A549 (cell line): ENCODE data around the gene LINC01488. TPM values are rescaled to one million over a fixed set of nuclear protein-coding genes. Genes with fewer than 3 reads are reported as not detected.

Experiments used
- ATAC-seq, 2 experiments: fragments of 200-7000 bp in 1 of 2; fragments of >200 bp in 1 of 2; cut with Nextera tagmentation in 1 of 2; cut with Tn5 transposase in 1 of 2; 3 replicates each; pipeline versions ENCODE4 v1.8.0 to v1.9.1; 2018 to 2020; ENCODE audit warnings: mild to moderate bottlenecking in 1 of 2, moderate library complexity in 1 of 2
- CTCF ChIA-PET: fragments of 300-600 bp; sonication (Branson Sonifier 250); formaldehyde crosslinking; extraction: SDS; loops from one replicate; lab custom pipeline; 2021; ENCODE audit warnings: antibody characterized with exemption, inconsistent platforms; lab: Yijun Ruan, JAX
- POLR2A ChIA-PET: fragments of 350-600 bp; formaldehyde crosslinking; extraction: SDS; loops from one replicate; lab custom pipeline; 2021; ENCODE audit warnings: antibody characterized with exemption, inconsistent platforms; lab: Yijun Ruan, JAX
- DNase-seq, 2 experiments: peaks; one replicate each; pipeline versions ENCODE4 v3.0.0 to v3.0.0-alpha.2; 2011 to 2016; ENCODE audit warnings: low read depth in 1 of 2, low spot score in 1 of 2
- FAIRE-seq: peaks from 2 replicates; lab custom pipeline; 2011; peaks lifted over from hg19 to GRCh38; lab: Jason Lieb, UNC
- H3K27ac ChIP-seq, 2 experiments: fragments of >200 bp; sonication (Bioruptor Twin); formaldehyde crosslinking; 3 replicates each; pipeline ENCODE4 v1.5.1; 2016 to 2017
- H3K4me1 ChIP-seq: fragments of >200 bp; sonication (Bioruptor Twin); formaldehyde crosslinking; 3 replicates; pipeline ENCODE4 v1.6.1; 2016
- H3K4me2 ChIP-seq: fragments of >200 bp; sonication (Bioruptor Twin); formaldehyde crosslinking; 3 replicates; pipeline ENCODE4 v1.6.1; 2016
- H3K4me3 ChIP-seq: fragments of >200 bp; sonication (Bioruptor Twin); formaldehyde crosslinking; 3 replicates; pipeline ENCODE4 v1.5.1; 2016
- H3K9me3 ChIP-seq: fragments of >200 bp; sonication (Bioruptor Twin); formaldehyde crosslinking; 3 replicates; pipeline ENCODE4 v1.6.1; 2016
- CBX2 ChIP-seq: fragments of 200-600 bp; sonication (generic); IDR thresholded peaks from 2 replicates; pipeline ENCODE4 v1.6.1; 2016; ENCODE audit warnings: low read depth, mild to moderate bottlenecking, borderline replicate concordance
- CTCF ChIP-seq: fragments of >200 bp; sonication (Bioruptor Twin); formaldehyde crosslinking; IDR thresholded peaks from 3 replicates; pipeline ENCODE4 v1.5.1; 2016
- FOSB ChIP-seq: fragments of 250-450 bp; sonication (Bioruptor Pico); IDR thresholded peaks from 2 replicates; pipeline ENCODE4 v1.5.0; 2020; ENCODE audit warnings: mild to moderate bottlenecking, moderate library complexity
- FOSL2 ChIP-seq, 2 experiments: fragments of 450-650 bp in 1 of 2; fragments of >200 bp in 1 of 2; sonication (Bioruptor Twin) in 1 of 2; formaldehyde crosslinking; IDR thresholded peaks; 2 replicates each; pipeline versions ENCODE4 v1.5.0 to v1.6.1; 2016 to 2020; ENCODE audit warnings: mild to moderate bottlenecking in 1 of 2, moderate library complexity in 1 of 2
- HEYL ChIP-seq: fragments of 250-450 bp; sonication (Bioruptor Pico); IDR thresholded peaks from 2 replicates; pipeline ENCODE4 v1.8.0; 2021; ENCODE audit warnings: mild to moderate bottlenecking, moderate library complexity
- MAFK ChIP-seq: fragments of 450-650 bp; IDR thresholded peaks from 2 replicates; pipeline ENCODE4 v1.6.1; 2014; ENCODE audit not compliant: partially characterized antibody
- MYC ChIP-seq: IDR thresholded peaks from 2 replicates; pipeline ENCODE4 v1.6.1; 2012; ENCODE audit warnings: mild to moderate bottlenecking, inconsistent platforms, low read length, improper control_type of control experiment, borderline replicate concordance
- NPAS2 ChIP-seq: fragments of 250-450 bp; sonication (Bioruptor Pico); IDR thresholded peaks from 2 replicates; pipeline ENCODE4 v1.8.0; 2022; ENCODE audit warnings: mild to moderate bottlenecking, moderate library complexity, borderline replicate concordance
- POLR2AphosphoS2 ChIP-seq: conservative IDR thresholded peaks from 2 replicates; pipeline ENCODE4 v1.6.1; 2012; ENCODE audit warnings: low read length, improper control_type of control experiment, inconsistent platforms
- RARB ChIP-seq: fragments of 250-450 bp; sonication (Bioruptor Pico); IDR thresholded peaks from 2 replicates; pipeline ENCODE4 v1.8.0; 2021; ENCODE audit warnings: mild to moderate bottlenecking, moderate library complexity
- RCOR1 ChIP-seq: fragments of 150-350 bp; IDR thresholded peaks from 2 replicates; pipeline ENCODE4 v1.6.1; 2014; ENCODE audit warnings: antibody characterized with exemption, low read length, low read depth
- RFX5 ChIP-seq: fragments of 450-650 bp; IDR thresholded peaks from 2 replicates; pipeline ENCODE4 v1.7.1; 2014; ENCODE audit warnings: antibody characterized with exemption, mild to moderate bottlenecking, moderate library complexity
- TFCP2L1 ChIP-seq: fragments of 250-450 bp; sonication (Bioruptor Pico); IDR thresholded peaks from 2 replicates; pipeline ENCODE4 v1.5.0; 2021; ENCODE audit warnings: mild to moderate bottlenecking
- TP53 ChIP-seq: fragments of 250-450 bp; sonication (Bioruptor Pico); IDR thresholded peaks from 2 replicates; pipeline ENCODE4 v1.5.0; 2021; ENCODE audit warnings: mild to moderate bottlenecking, moderate library complexity
- USF2 ChIP-seq: fragments of 450-650 bp; IDR thresholded peaks from 2 replicates; pipeline ENCODE4 v1.6.1; 2014; ENCODE audit warnings: antibody characterized with exemption
- ZSCAN20 ChIP-seq: fragments of 250-450 bp; sonication (Bioruptor Pico); IDR thresholded peaks from 2 replicates; pipeline ENCODE4 v1.8.0; 2022; ENCODE audit warnings: mild to moderate bottlenecking, moderate library complexity
- WGBS: methylation state at CpG from one replicate; pipeline ENCODE4 v1.1.6; 2017; ENCODE audit errors: missing lambda C conversion rate; 5-methylcytosine and 5-hydroxymethylcytosine counted together
- polyA plus RNA-seq, 4 experiments: library from polyadenylated mRNA; depleted of rRNA in 3 of 4; stranded (reverse); fragments of >200 nt; fragmentation: RNase III in 1 of 4; extraction: RNeasy Plus Mini Kit Qiagen cat#74134 plus additional on column Dnase treatment in 1 of 4; gene quantifications; 2 replicates in 3 of 4; 3 replicates in 1 of 4; pipeline ENCODE4 v1.2.3, GENCODE V29; 2011 to 2017

LINC01488 gene
- polyA plus RNA-seq, 2 of the 4 experiments (the other 2 are of a cell fraction): 0.05 TPM; not detected in 1

GRCh38 chr11:69525516-69526452, 44.3 kb downstream of the LINC01488 start (continued):
- TF ChIP-seq FOSB (CRISPR knock-in tag) (no peak), RFX5 (no peak), MYC (no peak)

GRCh38 chr11:69526453-69526810, 45.0 kb downstream of the LINC01488 start:
- CTCF ChIA-PET: no interaction called here
- ATAC-seq: no peak

GRCh38 chr11:69529001-69529400, 47.5 kb downstream of the LINC01488 start:
- ChIA-PET CTCF (interaction anchor here (1.6 kb wide), 1 partner anchor 20 kb away, joined by 3 read pairs; no protein-coding TSS in a partner anchor), POLR2A (no interaction called here)
- Histone ChIP-seq H3K9me3 (no peaks in the 10 kb centered on the region), H3K4me3 (no peak overlapping the region), H3K4me2 (no peak overlapping the region), H3K27ac (no peak overlapping the region), H3K4me1 (no peaks in the 10 kb centered on the region)
- DNase-seq (no peak), FAIRE-seq (no peak), ATAC-seq (no peak)
- 81% methylated on average over 10 of the region's 13 CpGs for whole genome bisulfite sequencing
- TF ChIP-seq MAFK (no peak), TP53 (CRISPR knock-in tag) (no peak), ZSCAN20 (no peak), CTCF (no peak), RARB (CRISPR knock-in tag) (no peak), FOSB (CRISPR knock-in tag) (no peak), FOSL2 (IDR thresholded peaks at IDR 0.05) (no peak), FOSL2 (CRISPR knock-in tag; IDR thresholded peaks at IDR 0.05) (no peak)

More at GRCh38 chr11:69526453-69526810, 45.0 kb downstream of the LINC01488 start:
- TF ChIP-seq TFCP2L1 (no peak), CBX2 (no peak), RCOR1 (no peak), USF2 (no peak), HEYL (CRISPR knock-in tag) (no peak), FOSL2 (IDR thresholded peaks at IDR 0.05) (no peak), FOSL2 (CRISPR knock-in tag; IDR thresholded peaks at IDR 0.05) (no peak), NPAS2 (CRISPR knock-in tag) (no peak), POLR2AphosphoS2 (no peak), MYC (no peak)
- no peak for DNase-seq
- no peak overlapping the region for H3K4me3 ChIP-seq
- 90% methylated on average over 12 of the region's 12 CpGs for WGBS
- H3K27ac ChIP-seq: no peak overlapping the region
- POLR2A ChIA-PET: no interaction called here
- H3K4me1 ChIP-seq: no peaks in the 10 kb centered on the region
- no peaks in the 10 kb centered on the region for H3K9me3 ChIP-seq
- no peak overlapping the region for H3K4me2 ChIP-seq
- no peak for FAIRE-seq
